Measurements from ENCODE around the gene CHCHD1. TPM values are rescaled to one million over a fixed set of nuclear protein-coding genes. Genes with fewer than 3 reads are reported as not detected.
A peak's percentile ranks its signal among the peaks of the same experiment; 100 is the strongest.

CHCHD1 gene
- total RNA-seq, 2 experiments from 2014 or later = 33.0 to 35.3 TPM

GRCh38 chr10:73771722-73772280 is 10.0 kb upstream of the CHCHD1 start:
- POLR2A ChIA-PET = interaction anchor here (0.6 to 4.0 kb wide), 14 partner anchors 9 to 311 kb away, joined by 3 to 49 read pairs (median 10); partner anchors contain the start of genes CHCHD1 and ZSWIM8
- Mint-ChIP-seq H3K4me1 (ENCODE audit: low read depth) (peaks cover 61% of the 10 kb centered on the region), H3K4me3 (peak overlapping the region; percentile 94), H3K36me3 (ENCODE audit: low read depth) (peaks cover 75% of the 10 kb centered on the region), H3K9me3 (ENCODE audit: insufficient read depth) (no peaks in the 10 kb centered on the region), H3K27ac (peak overlapping the region; percentile 95), H3K27me3 (ENCODE audit: low read depth) (no peaks in the 10 kb centered on the region)
- CTCF ChIA-PET = interaction anchor here (0.8 to 9.7 kb wide), 16 partner anchors 9 to 168 kb away, joined by 3 to 101 read pairs (median 4); partner anchors contain the start of genes CHCHD1, SEC24C and ZSWIM8
- DNase-seq (peak; percentile 84), ATAC-seq (peak; percentile 62)

- Mint-ChIP-seq H3K36me3 (ENCODE audit: low read depth) (peaks cover 79% of the 10 kb centered on the region), H3K4me1 (ENCODE audit: low read depth) (peaks cover 64% of the 10 kb centered on the region), H3K27ac (peak overlapping the region; percentile 95), H3K27me3 (ENCODE audit: low read depth) (no peaks in the 10 kb centered on the region), H3K4me3 (peak overlapping the region; percentile 94), H3K9me3 (ENCODE audit: insufficient read depth) (no peaks in the 10 kb centered on the region)
- ATAC-seq (peak; percentile 77), DNase-seq (peak; percentile 87)
- ChIA-PET POLR2A (interaction anchor here (0.6 to 4.0 kb wide), 19 partner anchors 10 to 525 kb away, joined by 3 to 49 read pairs (median 4); partner anchors contain the start of genes CHCHD1, DNAJC9 and ZSWIM8), CTCF (interaction anchor here (0.9 to 9.7 kb wide), 13 partner anchors 10 to 107 kb away, joined by 3 to 101 read pairs (median 4); partner anchors contain the start of genes CHCHD1, SEC24C and ZSWIM8)
Observed at GRCh38 chr10:73772281-73773151, 9.3 kb upstream of the CHCHD1 start.

GRCh38 chr10:73773152-73773879 is 8.5 kb upstream of the CHCHD1 start:
- Mint-ChIP-seq H3K4me3 (peak overlapping the region; percentile 94), H3K9me3 (ENCODE audit: insufficient read depth) (no peaks in the 10 kb centered on the region), H3K36me3 (ENCODE audit: low read depth) (peaks cover 74% of the 10 kb centered on the region), H3K27ac (peak overlapping the region; percentile 95), H3K4me1 (ENCODE audit: low read depth) (peaks cover 60% of the 10 kb centered on the region), H3K27me3 (ENCODE audit: low read depth) (no peaks in the 10 kb centered on the region)
- peak; percentile 4 for ATAC-seq
- POLR2A ChIA-PET = interaction anchor here (0.9 to 4.0 kb wide), 12 partner anchors 9 to 526 kb away, joined by 3 to 49 read pairs (median 14); partner anchors contain the start of genes CHCHD1, DNAJC9 and ZSWIM8
- CTCF ChIA-PET = interaction anchor here (1.1 to 9.7 kb wide), 8 partner anchors 10 to 106 kb away, joined by 3 to 101 read pairs (median 6); partner anchors contain the start of genes CHCHD1 and ZSWIM8
- DNase-seq = peak; percentile 43

- peak overlapping the region; percentile 94 for H3K4me3 Mint-ChIP-seq
- H3K27me3 Mint-ChIP-seq (ENCODE audit: low read depth) = no peaks in the 10 kb centered on the region
- peaks cover 68% of the 10 kb centered on the region for H3K36me3 Mint-ChIP-seq (ENCODE audit: low read depth)
- DNase-seq (no peak), ATAC-seq (no peak)
- no peaks in the 10 kb centered on the region for H3K9me3 Mint-ChIP-seq (ENCODE audit: insufficient read depth)
- ChIA-PET POLR2A (no interaction called here), CTCF (interaction anchor here (1.2 to 9.7 kb wide), 3 partner anchors 8 to 105 kb away, joined by 4 to 101 read pairs (median 32); partner anchors contain the start of genes CHCHD1 and ZSWIM8)
- H3K27ac Mint-ChIP-seq = peak overlapping the region; percentile 31
- peaks cover 50% of the 10 kb centered on the region for H3K4me1 Mint-ChIP-seq (ENCODE audit: low read depth)
Observed at GRCh38 chr10:73774637-73775036, 7.2 kb upstream of the CHCHD1 start.

- Mint-ChIP-seq H3K36me3 (ENCODE audit: low read depth) (peaks cover 53% of the 10 kb centered on the region), H3K27ac (no peak overlapping the region), H3K27me3 (ENCODE audit: low read depth) (no peaks in the 10 kb centered on the region), H3K9me3 (ENCODE audit: insufficient read depth) (no peaks in the 10 kb centered on the region), H3K4me3 (no peak overlapping the region), H3K4me1 (ENCODE audit: low read depth) (peaks cover 50% of the 10 kb centered on the region)
- ChIA-PET POLR2A (interaction anchor here (0.8 to 1.5 kb wide), 2 partner anchors 21 kb away, joined by 4 to 6 read pairs; no protein-coding TSS in a partner anchor), CTCF (interaction anchor here (0.6 to 10.3 kb wide), 3 partner anchors 9 to 1322 kb away, joined by 3 to 101 read pairs (median 3); a partner anchor contains a TSS)
- ATAC-seq (no peak), DNase-seq (no peak)
Observed at GRCh38 chr10:73779018-73779417, 2.8 kb upstream of the CHCHD1 start.

GRCh38 chr10:73779539-73780197 is 2.2 kb upstream of the CHCHD1 start:
- Mint-ChIP-seq H3K27me3 (ENCODE audit: low read depth) (no peaks in the 10 kb centered on the region), H3K4me1 (ENCODE audit: low read depth) (peaks cover 52% of the 10 kb centered on the region), H3K27ac (peak overlapping the region; percentile 62), H3K4me3 (peak overlapping the region; percentile 46), H3K9me3 (ENCODE audit: insufficient read depth) (no peaks in the 10 kb centered on the region), H3K36me3 (ENCODE audit: low read depth) (peaks cover 48% of the 10 kb centered on the region)
- ChIA-PET POLR2A (interaction anchor here (2.7 kb wide), 1 partner anchor 10 kb away, joined by 16 read pairs; no protein-coding TSS in a partner anchor), CTCF (interaction anchor here (1.3 to 10.3 kb wide), 4 partner anchors 10 to 100 kb away, joined by 3 to 101 read pairs (median 4); a partner anchor contains a TSS)
- ATAC-seq (no peak), DNase-seq (no peak)

- Mint-ChIP-seq H3K27ac (peak overlapping the region; percentile 62), H3K27me3 (ENCODE audit: low read depth) (no peaks in the 10 kb centered on the region), H3K36me3 (ENCODE audit: low read depth) (peaks cover 42% of the 10 kb centered on the region), H3K4me1 (ENCODE audit: low read depth) (peaks cover 53% of the 10 kb centered on the region), H3K9me3 (ENCODE audit: insufficient read depth) (no peaks in the 10 kb centered on the region), H3K4me3 (peak overlapping the region; percentile 99)
- POLR2A ChIA-PET = interaction anchor here (2.7 to 4.4 kb wide), 3 partner anchors 8 to 29 kb away, joined by 16 to 49 read pairs (median 18); a partner anchor contains a TSS
- ATAC-seq = no peak
- no peak for DNase-seq
- CTCF ChIA-PET = interaction anchor here (1.3 to 10.3 kb wide), 3 partner anchors 10 to 99 kb away, joined by 3 to 101 read pairs (median 6); a partner anchor contains a TSS
Observed at GRCh38 chr10:73780301-73780700, 1.5 kb upstream of the CHCHD1 start.

GRCh38 chr10:73780966-73781365 is 882 bp upstream of the CHCHD1 start:
- H3K27me3 Mint-ChIP-seq (ENCODE audit: low read depth) = no peaks in the 10 kb centered on the region
- DNase-seq (no peak), ATAC-seq (no peak)
- H3K9me3 Mint-ChIP-seq (ENCODE audit: insufficient read depth) = no peaks in the 10 kb centered on the region
- H3K27ac Mint-ChIP-seq = peak overlapping the region; percentile 98
- POLR2A ChIA-PET = interaction anchor here (1.1 to 4.4 kb wide), 6 partner anchors 8 to 99 kb away, joined by 3 to 49 read pairs (median 11); a partner anchor contains a TSS
- H3K4me3 Mint-ChIP-seq = peak overlapping the region; percentile 99
- peaks cover 36% of the 10 kb centered on the region for H3K36me3 Mint-ChIP-seq (ENCODE audit: low read depth)
- H3K4me1 Mint-ChIP-seq (ENCODE audit: low read depth) = peaks cover 47% of the 10 kb centered on the region
- CTCF ChIA-PET = interaction anchor here (1.0 to 10.3 kb wide), 6 partner anchors 11 to 99 kb away, joined by 3 to 101 read pairs (median 4); a partner anchor contains a TSS

- DNase-seq (no peak), ATAC-seq (no peak)
- H3K9me3 Mint-ChIP-seq (ENCODE audit: insufficient read depth) = no peaks in the 10 kb centered on the region
- peaks cover 38% of the 10 kb centered on the region for H3K36me3 Mint-ChIP-seq (ENCODE audit: low read depth)
- peaks cover 52% of the 10 kb centered on the region for H3K4me1 Mint-ChIP-seq (ENCODE audit: low read depth)
- H3K4me3 Mint-ChIP-seq = peak overlapping the region; percentile 99
- ChIA-PET CTCF (interaction anchor here (1.0 to 10.3 kb wide), 7 partner anchors 12 to 98 kb away, joined by 3 to 101 read pairs (median 4); a partner anchor contains a TSS), POLR2A (interaction anchor here (0.8 to 4.4 kb wide), 8 partner anchors 8 to 98 kb away, joined by 3 to 49 read pairs (median 7); partner anchors contain the start of gene SEC24C)
- no peaks in the 10 kb centered on the region for H3K27me3 Mint-ChIP-seq (ENCODE audit: low read depth)
- peak overlapping the region; percentile 98 for H3K27ac Mint-ChIP-seq
Observed at GRCh38 chr10:73781548-73781878, 335 bp upstream of the CHCHD1 start.

- ATAC-seq (no peak), DNase-seq (no peak)
- Mint-ChIP-seq H3K27ac (peak overlapping the region; percentile 98), H3K9me3 (ENCODE audit: insufficient read depth) (no peaks in the 10 kb centered on the region), H3K27me3 (ENCODE audit: low read depth) (no peaks in the 10 kb centered on the region), H3K4me1 (ENCODE audit: low read depth) (peaks cover 54% of the 10 kb centered on the region), H3K36me3 (ENCODE audit: low read depth) (peaks cover 29% of the 10 kb centered on the region), H3K4me3 (peak overlapping the region; percentile 99)
- CTCF ChIA-PET = interaction anchor here (1.3 to 10.3 kb wide), 3 partner anchors 13 to 34 kb away, joined by 3 to 101 read pairs (median 10); a partner anchor contains a TSS
- POLR2A ChIA-PET = interaction anchor here (2.6 to 4.4 kb wide), 3 partner anchors 10 to 39 kb away, joined by 8 to 49 read pairs (median 18); partner anchors contain the start of gene SEC24C
Observed at GRCh38 chr10:73782749-73783085, 869 bp downstream of the CHCHD1 start.
